B cell (primary cell): Measurements from ENCODE around the gene ZNF506. TPM values are rescaled to one million over a fixed set of nuclear protein-coding genes. Genes with fewer than 3 reads are reported as not detected.
A peak's percentile ranks its signal among the peaks of the same experiment; 100 is the strongest.
"Not testable (repeated sequence)": the region's sequence is repeated elsewhere in the genome, so short reads cannot be mapped to it uniquely, and the experiment has no call there.

Source experiments
- ATAC-seq: fragments of 200-7000 bp; cut with Tn5 transposase; one replicate; pipeline ENCODE4 v1.10.0; 2021; ENCODE audit warnings: low read depth, mild to moderate bottlenecking, moderate number of reproducible peaks, moderate library complexity
- CTCF ChIA-PET: fragments of 350-600 bp; sonication (Branson Sonifier 250); formaldehyde crosslinking; loops from one replicate; lab custom pipeline; 2021; ENCODE audit warnings: antibody characterized with exemption, inconsistent platforms; lab: Charles Lee
- POLR2A ChIA-PET: fragments of 350-600 bp; sonication (Branson Sonifier 250); formaldehyde crosslinking; loops from one replicate; lab custom pipeline; 2021; ENCODE audit warnings: antibody characterized with exemption; lab: Charles Lee
- DNase-seq: peaks from one replicate; pipeline ENCODE4 v3.0.0; 2013
- H2AFZ ChIP-seq: 2 replicates; pipeline ENCODE4 v1.6.1; 2012; ENCODE audit warnings: mild to moderate bottlenecking, low read depth, low read length; ENCODE audit not compliant: insufficient read depth, poor library complexity, severe bottlenecking
- H3K27ac ChIP-seq, 2 donors: 1 replicate in 1 of 2; 2 replicates in 1 of 2; pipeline ENCODE4 v1.5.1; 2012 to 2013; ENCODE audit warnings: low read length in 2 of 2, mild to moderate bottlenecking in 2 of 2, moderate library complexity in 1 of 2
- H3K27me3 ChIP-seq, 4 experiments: fragments of 200-600 bp in 1 of 4; sonication (generic) in 1 of 4; replicated peaks in 1 of 4; 1 replicate in 2 of 4; 2 replicates in 2 of 4; pipeline versions ENCODE4 v1.6.1 to v1.7.0; 2013 to 2016; ENCODE audit warnings: low read length in 3 of 4, mild to moderate bottlenecking in 2 of 4, mixed read lengths in 1 of 4, moderate library complexity in 1 of 4; ENCODE audit not compliant: insufficient read depth in 4 of 4, control insufficient read depth in 3 of 4; ENCODE audit errors: control extremely low read depth in 1 of 4
- H3K36me3 ChIP-seq, 2 experiments: replicated peaks in 1 of 2; 1 replicate in 1 of 2; 2 replicates in 1 of 2; pipeline versions ENCODE4 v1.6.1 to v1.7.1; 2013; ENCODE audit warnings: low read length in 1 of 2; ENCODE audit not compliant: insufficient read depth in 2 of 2, control insufficient read depth in 1 of 2; ENCODE audit errors: control extremely low read depth in 1 of 2, extremely low read depth in 1 of 2
- H3K4me1 ChIP-seq, 2 donors: fragments of 200-600 bp in 1 of 2; sonication (generic) in 1 of 2; 1 replicate in 1 of 2; 2 replicates in 1 of 2; pipeline versions ENCODE4 v1.5.1 to v1.6.1; 2013 to 2017; ENCODE audit warnings: low read length in 2 of 2; ENCODE audit not compliant: control insufficient read depth in 2 of 2, insufficient read depth in 2 of 2
- H3K4me2 ChIP-seq: replicated peaks from 2 replicates; pipeline ENCODE3; 2012; ENCODE audit warnings: mild to moderate bottlenecking, low read depth, low read length; ENCODE audit not compliant: poor library complexity, severe bottlenecking
- H3K4me3 ChIP-seq, 5 experiments: fragments of 200-600 bp in 1 of 5; sonication (generic) in 1 of 5; 1 replicate in 3 of 5; 2 replicates in 2 of 5; pipeline versions ENCODE4 v1.5.1 to v1.7.0; 2011 to 2016; ENCODE audit warnings: low read length in 4 of 5, mild to moderate bottlenecking in 4 of 5, low read depth in 2 of 5, control low read depth in 1 of 5, moderate library complexity in 1 of 5; ENCODE audit not compliant: insufficient read depth in 1 of 5; ENCODE audit errors: control extremely low read depth in 1 of 5, extremely low read depth in 1 of 5
- H3K79me2 ChIP-seq: fragments of 200-600 bp; sonication (generic); one replicate; pipeline ENCODE4 v1.6.0; 2016; ENCODE audit warnings: low read length; ENCODE audit not compliant: control insufficient read depth, insufficient read depth
- H3K9ac ChIP-seq: fragments of 200-600 bp; sonication (generic); 2 replicates; pipeline ENCODE4 v1.6.1; 2017; ENCODE audit warnings: mild to moderate bottlenecking, low read length, moderate library complexity
- H3K9me3 ChIP-seq, 3 donors: one replicate each; pipeline versions ENCODE4 v1.6.1 to v1.7.1; 2013; ENCODE audit warnings: low read length in 2 of 3; ENCODE audit not compliant: control insufficient read depth in 2 of 3, insufficient read depth in 1 of 3; ENCODE audit errors: control extremely low read depth in 1 of 3
- H4K20me1 ChIP-seq: 2 replicates; pipeline ENCODE4 v1.6.0; 2012; ENCODE audit warnings: mild to moderate bottlenecking, low read length; ENCODE audit not compliant: insufficient read depth, control insufficient read depth, poor library complexity, severe bottlenecking
- H3K27ac Mint-ChIP-seq: one replicate; pipeline ENCODE4 v1.8.0; 2021; ENCODE audit warnings: mixed read lengths
- H3K27me3 Mint-ChIP-seq: one replicate; pipeline ENCODE4 v1.8.0; 2021; ENCODE audit warnings: mixed read lengths
- H3K4me1 Mint-ChIP-seq: one replicate; pipeline ENCODE4 v1.8.0; 2021; ENCODE audit warnings: mixed read lengths
- H3K4me3 Mint-ChIP-seq: one replicate; pipeline ENCODE4 v1.8.0; 2021; ENCODE audit warnings: mixed read lengths
- H3K9me3 Mint-ChIP-seq: one replicate; pipeline ENCODE4 v1.8.0; 2022; ENCODE audit warnings: mixed read lengths; ENCODE audit not compliant: insufficient read depth
- CTCF ChIP-seq: fragments of 200-600 bp; IDR thresholded peaks from one replicate; pipeline ENCODE4 v1.8.0; 2022; ENCODE audit warnings: antibody characterized with exemption, mild to moderate bottlenecking
- EZH2 ChIP-seq: IDR thresholded peaks from 2 replicates; pipeline ENCODE4 v1.6.1; 2012; ENCODE audit warnings: borderline replicate concordance, low read depth, mild to moderate bottlenecking, moderate library complexity, low read length; ENCODE audit not compliant: insufficient read depth, poor library complexity, severe bottlenecking
- WGBS: methylation state at CpG from one replicate; pipeline ENCODE4 v1.1.5; 2013; ENCODE audit warnings: missing lambda C conversion rate; ENCODE audit not compliant: insufficient coverage; 5-methylcytosine and 5-hydroxymethylcytosine counted together
- intact Hi-C: fragments of 100-400 bp; cut with micrococcal nuclease; formaldehyde crosslinking; loops from one replicate; pipeline ENCODE4 v1.10.0; 2022
- polyA minus RNA-seq: library from RNA; depleted of rRNA, polyadenylated mRNA; stranded (reverse); fragments of >200 nt; gene quantifications from 2 replicates; pipeline ENCODE4 v1.2.3, GENCODE V29; 2012
- polyA plus RNA-seq: library from polyadenylated mRNA; depleted of rRNA; stranded (reverse); fragments of >200 nt; gene quantifications from 2 replicates; pipeline ENCODE4 v1.2.3, GENCODE V29; 2012
- total RNA-seq, 2 donors: library from RNA; stranded (reverse); fragments of 120-200 nt in 1 of 2; gene quantifications; 1 replicate in 1 of 2; 2 replicates in 1 of 2; pipeline versions ENCODE4 v1.2.3 to v1.2.4, GENCODE V29; 2013 to 2022

Gene ZNF506
- total RNA-seq = 67.6 and 80.3 TPM in 2 replicates
- total RNA-seq (2013) = 64.6 TPM
- polyA plus RNA-seq = 25.6 and 26.0 TPM in 2 replicates
- 31.2 and 32.1 TPM in 2 replicates for polyA minus RNA-seq

- Mint-ChIP-seq H3K4me1 (peaks cover 51% of the 10 kb centered on the region), H3K9me3 (peaks cover 7% of the 10 kb centered on the region), H3K27me3 (no peaks in the 10 kb centered on the region), H3K27ac (peak within 1 kb of the TSS; percentile 99), H3K4me3 (peak within 1 kb of the TSS; percentile 99)
- POLR2A ChIA-PET = interaction anchor here (0.6 to 2.5 kb wide), 13 partner anchors 9 to 305 kb away, joined by 3 to 33 read pairs (median 9); partner anchors contain the start of genes ATP13A1, NDUFA13, ZNF101 and ZNF14
- Histone ChIP-seq H3K4me1 (peaks cover 40 to 48% of the 10 kb centered on the region in 2 donors), H3K27me3 (no peaks in the 10 kb centered on the region), H3K4me3 (peak within 1 kb of the TSS; percentile 74 to 100 (median 91)), H3K79me2 (peaks cover 57% of the 10 kb centered on the region), H3K9ac (peak within 1 kb of the TSS; percentile 100), H4K20me1 (no peaks in the 10 kb centered on the region), H3K27ac (peak within 1 kb of the TSS; percentile 97 to 99), H2AFZ (peak within 1 kb of the TSS; percentile 95), H3K9me3 (peaks cover 4 to 27% (median 6%) of the 10 kb centered on the region in 3 donors), H3K4me2 (peak within 1 kb of the TSS; percentile 87), H3K36me3 (peaks cover 5 to 8% of the 10 kb centered on the region in 2 experiments)
- ATAC-seq (peak; percentile 93), DNase-seq (peak; percentile 97)
- WGBS = 1% methylated on average over 25 of the region's 28 CpGs
- TF ChIP-seq EZH2 (no peak), CTCF (no peak)
- CTCF ChIA-PET = interaction anchor here (0.8 to 2.2 kb wide), 10 partner anchors 9 to 79 kb away, joined by 3 to 9 read pairs (median 4); partner anchors contain the start of genes ZNF253 and ZNF93
- intact Hi-C loops = loop anchor here (1.0 to 5.0 kb wide), 6 partner anchors 44 to 204 kb away; partner anchors contain the start of genes PBX4, ZNF101, ZNF14 and ZNF253
Observed at GRCh38 chr19:19821366-19821951, at the start of gene ZNF506. ZNF506 (minus strand) TSS chr19:19821750; CDS start chr19:19821603, 147 bp downstream.

GRCh38 chr19:19870086-19870485 lies 48.5 kb upstream of the ZNF506 start:
- H3K9me3 ChIP-seq, H3K9ac ChIP-seq, H3K9me3 Mint-ChIP-seq, H3K27ac ChIP-seq, H3K27me3 ChIP-seq, H3K27me3 Mint-ChIP-seq, H3K36me3 ChIP-seq, H3K4me2 ChIP-seq, H3K4me3 ChIP-seq, DNase-seq, H3K27ac Mint-ChIP-seq, ATAC-seq, intact Hi-C loops, H3K4me3 Mint-ChIP-seq, H2AFZ ChIP-seq: not testable (repeated sequence)
- peaks cover 78% of the 10 kb centered on the region for H3K79me2 ChIP-seq
- peaks cover 45% of the 10 kb centered on the region for H3K4me1 Mint-ChIP-seq
- H4K20me1 ChIP-seq = peaks cover 14% of the 10 kb centered on the region
- ChIA-PET POLR2A (interaction anchor here (0.7 kb wide), 1 partner anchor 316 kb away, joined by 4 read pairs; no protein-coding TSS in a partner anchor), CTCF (interaction anchor here (1.7 kb wide), 1 partner anchor 50 kb away, joined by 5 read pairs; no protein-coding TSS in a partner anchor)
- 100% methylated on average over 1 of the region's 5 CpGs for WGBS
- H3K4me1 ChIP-seq = peaks cover 15 to 29% of the 10 kb centered on the region in 2 donors
